HG03565 (cell line): ENCODE data around the gene SPAM1.
"Not testable (repeated sequence)": the region's sequence is repeated elsewhere in the genome, so short reads cannot be mapped to it uniquely, and the experiment has no call there.

Source experiments
- ATAC-seq: cut with Tn5 transposase; IDR thresholded peaks from one replicate; pipeline ENCODE4 v1.9.1; 2021; ENCODE audit warnings: mild to moderate bottlenecking, moderate library complexity; ENCODE audit not compliant: unreplicated experiment

Gene SPAM1

DNA sequence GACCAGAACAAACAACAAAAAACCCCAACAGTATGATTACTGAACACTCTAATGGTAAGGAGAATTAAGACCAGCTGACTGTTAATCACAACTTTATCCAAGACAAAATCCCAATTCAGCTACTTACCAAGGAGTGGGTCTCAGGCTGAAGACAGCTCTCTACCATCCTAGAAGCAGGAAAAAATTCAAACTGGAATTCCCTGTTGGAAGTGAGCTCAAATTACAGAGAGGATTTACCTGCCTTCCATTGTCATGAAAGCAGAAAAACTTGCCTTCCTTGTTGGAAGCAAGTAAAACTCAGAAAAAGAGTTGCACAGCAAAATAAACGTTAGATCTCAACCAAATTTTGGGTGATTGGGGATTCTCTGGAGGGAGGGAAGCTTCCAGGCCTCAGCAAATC is 20.9 kb downstream of the SPAM1 start:
- no peak for ATAC-seq

DNA sequence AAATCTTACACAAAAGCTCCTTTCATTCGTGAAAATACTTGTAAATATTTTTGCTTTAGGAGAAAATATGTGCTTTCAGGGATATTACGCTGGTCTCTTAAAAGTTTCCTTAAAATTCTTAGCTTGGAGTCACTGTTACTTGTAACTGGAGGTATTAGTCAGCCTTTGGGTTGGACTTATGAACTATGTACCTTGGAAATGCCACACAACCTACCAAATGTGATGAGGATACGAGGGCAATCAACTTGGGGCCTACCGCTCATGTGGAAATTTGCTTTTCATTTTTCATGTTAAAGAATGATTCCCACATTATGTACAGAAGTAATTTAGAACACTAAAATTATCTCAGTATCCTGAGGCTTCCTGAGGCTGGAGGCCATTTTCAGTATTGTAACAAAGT is 23.1 kb downstream of the SPAM1 start:
- no peak for ATAC-seq

DNA sequence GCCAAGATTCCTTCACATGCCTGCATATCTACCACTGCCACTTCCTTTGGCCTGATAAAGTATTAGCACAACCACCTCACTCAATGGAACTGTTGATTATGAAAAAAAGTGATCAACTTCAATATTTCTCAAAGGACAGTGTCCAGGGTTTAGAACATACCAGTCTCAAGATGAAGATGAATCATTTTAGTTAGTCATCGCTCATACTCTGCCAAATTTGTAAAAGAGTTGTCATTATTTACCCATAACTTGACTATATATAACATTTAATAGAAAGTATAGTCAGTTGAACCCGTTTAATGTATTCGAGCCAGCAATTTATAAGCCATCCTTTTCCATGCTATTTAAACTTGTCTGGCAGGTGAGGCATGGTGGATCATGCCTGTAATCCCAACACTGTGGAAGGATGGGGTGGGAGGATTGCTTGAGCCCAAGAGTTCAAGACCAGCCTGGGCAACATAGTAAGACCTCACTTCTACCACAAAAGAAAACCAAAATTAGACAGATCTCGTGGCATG is 33.2 kb downstream of the SPAM1 start:
- ATAC-seq, result no peak

DNA sequence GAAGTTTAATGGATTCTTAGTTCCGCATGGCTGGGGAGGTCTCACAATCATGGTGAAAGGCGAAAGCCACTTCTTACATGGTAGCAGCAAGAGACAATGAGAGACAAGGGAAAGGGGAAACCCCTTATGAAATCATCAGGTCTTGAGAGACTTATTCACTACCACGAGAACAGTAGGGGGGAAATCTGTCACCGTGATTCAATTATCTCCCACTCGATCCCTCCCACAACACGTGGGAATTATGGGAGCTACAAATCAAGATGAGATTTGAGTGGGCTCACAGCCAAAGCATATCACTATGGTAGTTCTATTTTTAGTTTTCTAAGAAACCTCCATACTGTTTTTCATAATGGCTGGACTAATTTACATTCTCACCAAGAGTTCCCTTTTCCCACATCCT is 36.7 kb downstream of the SPAM1 start:
- ATAC-seq, result no peak

DNA sequence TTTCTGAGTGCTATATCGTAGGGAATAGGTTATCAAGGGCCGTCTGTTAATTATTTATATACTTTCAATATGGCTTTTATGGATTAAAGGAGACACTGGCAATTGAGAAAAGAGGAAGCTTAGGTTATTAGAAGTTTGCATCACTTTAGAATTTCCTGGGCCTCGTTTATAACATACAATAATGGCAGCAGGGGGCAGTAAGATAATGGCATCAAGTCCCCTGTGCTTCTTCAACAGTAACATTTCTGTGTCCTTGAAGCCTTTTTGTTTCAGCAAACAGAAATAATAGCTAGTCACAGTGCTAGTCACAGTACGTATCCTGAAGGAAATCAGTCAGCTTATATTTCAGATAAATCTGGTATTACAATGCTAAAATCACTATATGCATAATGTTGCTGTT is 41.9 kb downstream of the SPAM1 start:
- ATAC-seq, result no peak

DNA sequence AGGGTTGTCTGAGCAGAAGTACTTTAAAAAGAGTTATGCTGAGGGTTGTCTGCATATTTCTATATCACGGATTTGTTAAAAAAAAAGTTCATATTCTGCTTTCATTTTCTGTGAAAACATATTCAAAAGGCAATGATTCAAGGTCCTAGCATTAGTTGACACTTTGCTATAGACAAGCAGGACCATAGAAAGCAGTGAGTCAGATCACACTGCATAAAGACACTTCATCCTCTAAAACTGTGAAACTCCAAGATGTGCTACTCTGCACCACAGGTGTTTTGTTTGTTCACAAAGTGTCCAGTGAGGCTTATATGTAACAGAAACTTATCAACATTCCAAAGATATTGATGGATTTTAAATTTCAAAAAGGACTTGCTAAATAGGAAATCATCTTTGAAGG is 47.0 kb downstream of the SPAM1 start:
- ATAC-seq, result no peak

DNA sequence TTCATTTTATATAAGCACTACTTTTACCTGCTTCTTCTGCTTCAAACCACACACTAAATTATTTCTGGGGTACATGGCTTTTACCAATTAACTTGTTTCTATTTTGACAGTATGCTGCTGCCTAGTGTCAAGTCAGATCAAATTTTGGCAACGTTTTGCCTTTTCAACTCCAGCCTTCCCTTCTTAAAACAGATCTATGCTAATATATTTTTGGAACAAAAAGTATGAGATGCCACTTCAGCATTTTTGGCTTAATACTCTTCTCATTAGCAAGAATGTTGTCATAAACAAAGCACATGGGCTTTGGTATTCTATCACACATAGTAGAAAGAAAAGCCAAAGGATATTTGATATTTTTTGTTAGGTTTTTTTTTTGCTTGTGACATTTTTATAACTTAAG is 47.8 kb downstream of the SPAM1 start:
- no peak for ATAC-seq

DNA sequence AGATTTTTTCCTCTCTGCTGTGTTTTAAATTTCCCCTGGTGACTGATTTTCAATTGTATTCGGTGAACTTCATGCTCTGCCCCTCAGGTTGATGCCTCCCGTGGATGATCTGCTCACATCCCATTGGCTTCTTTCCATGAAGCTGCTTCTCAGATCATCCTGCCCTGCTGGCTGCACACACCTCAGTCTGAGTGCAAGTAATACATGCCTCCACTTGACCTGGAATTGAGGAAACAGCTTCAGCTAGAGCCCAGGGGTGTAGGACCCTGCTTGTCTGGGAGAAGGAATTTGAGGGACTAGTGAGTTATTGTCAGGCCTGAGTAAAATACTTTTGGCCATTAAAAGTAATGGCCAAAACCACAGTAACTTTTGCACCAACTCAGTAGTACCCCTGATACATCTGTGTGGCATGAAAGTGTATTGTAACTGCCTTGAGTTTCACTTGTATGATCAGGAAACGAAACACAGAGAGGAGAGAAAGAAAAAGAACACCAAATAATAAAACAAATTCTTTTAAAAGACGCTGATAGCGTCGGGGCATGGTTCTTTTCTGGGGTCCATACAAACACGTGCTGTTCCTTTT is 49.4 kb downstream of the SPAM1 start:
- ATAC-seq, result no peak

DNA sequence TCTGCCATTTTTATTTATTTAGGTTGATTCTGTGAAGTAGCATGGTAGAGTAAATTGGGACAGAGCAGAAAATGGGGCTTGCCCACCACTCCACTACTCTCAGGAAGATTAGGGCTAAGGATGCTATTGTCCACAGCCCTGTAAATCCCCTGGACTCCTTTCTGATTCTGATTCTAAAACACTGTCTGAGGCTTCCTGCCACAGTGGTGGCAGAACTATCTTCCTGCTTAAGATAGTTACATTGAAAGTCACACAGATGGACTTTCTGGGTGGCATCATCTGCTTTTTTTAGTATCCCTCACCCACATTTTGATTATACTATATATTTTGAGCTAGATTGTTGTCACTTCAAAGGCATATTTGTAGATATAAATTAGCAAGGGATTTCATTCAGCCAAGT is 50.0 kb downstream of the SPAM1 start:
- ATAC-seq, result no peak

DNA sequence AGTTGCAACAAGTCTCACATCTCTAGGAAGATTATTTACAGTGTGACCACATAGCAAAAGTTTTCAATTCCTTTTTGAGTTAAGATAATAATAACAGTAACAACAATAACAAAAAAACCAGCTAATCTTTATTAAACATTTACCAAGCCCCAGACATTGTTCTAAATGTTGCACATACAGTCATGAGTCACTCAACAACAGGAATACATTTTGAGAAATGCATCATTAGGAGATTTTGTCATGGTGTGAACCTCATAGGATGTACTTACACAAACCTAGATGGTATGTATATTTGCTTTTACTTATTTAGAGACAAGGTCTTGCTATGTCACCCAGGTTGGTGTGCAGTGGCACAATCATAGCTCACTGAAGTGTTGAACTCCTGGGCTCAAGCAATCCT is 52.0 kb downstream of the SPAM1 start:
- ATAC-seq, result no peak

DNA sequence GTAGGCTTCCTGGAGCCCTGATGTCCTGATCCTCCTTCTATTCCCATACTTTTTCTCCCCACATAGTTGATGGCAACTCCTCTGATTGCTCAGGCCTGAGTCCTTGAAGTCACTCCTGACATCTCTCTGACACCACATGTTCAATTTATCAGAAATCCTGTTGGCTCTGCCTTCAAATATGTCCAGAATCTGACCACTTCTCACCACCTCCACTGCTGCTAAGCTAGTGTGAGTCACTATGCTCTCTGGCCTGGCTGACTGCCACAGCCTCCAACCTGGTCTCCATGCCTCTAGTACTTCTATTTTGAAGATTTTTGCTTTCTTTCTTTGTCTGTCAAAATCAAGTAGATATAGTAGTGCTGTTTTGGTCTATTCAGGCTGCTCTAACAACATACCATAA is 54.8 kb downstream of the SPAM1 start:
- ATAC-seq, result no peak

DNA sequence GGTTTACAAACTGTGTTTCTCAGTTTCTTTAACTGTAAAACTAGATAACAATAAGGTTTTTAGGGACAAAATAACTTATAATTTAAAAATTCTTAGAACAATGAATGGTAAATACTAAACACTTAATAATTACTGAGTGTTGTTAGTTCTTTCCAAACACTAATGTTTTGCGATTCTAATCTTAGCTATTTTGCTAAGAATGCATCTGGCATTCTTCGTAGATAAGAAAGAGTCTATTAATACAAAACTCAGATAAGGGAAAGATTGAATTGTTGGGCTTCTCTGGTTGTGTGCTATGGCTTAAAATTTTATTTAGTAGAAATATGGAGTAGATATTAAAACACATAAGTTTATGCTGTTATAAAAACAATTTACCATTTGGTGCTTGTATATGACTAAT is 62.4 kb downstream of the SPAM1 start:
- no peak for ATAC-seq

DNA sequence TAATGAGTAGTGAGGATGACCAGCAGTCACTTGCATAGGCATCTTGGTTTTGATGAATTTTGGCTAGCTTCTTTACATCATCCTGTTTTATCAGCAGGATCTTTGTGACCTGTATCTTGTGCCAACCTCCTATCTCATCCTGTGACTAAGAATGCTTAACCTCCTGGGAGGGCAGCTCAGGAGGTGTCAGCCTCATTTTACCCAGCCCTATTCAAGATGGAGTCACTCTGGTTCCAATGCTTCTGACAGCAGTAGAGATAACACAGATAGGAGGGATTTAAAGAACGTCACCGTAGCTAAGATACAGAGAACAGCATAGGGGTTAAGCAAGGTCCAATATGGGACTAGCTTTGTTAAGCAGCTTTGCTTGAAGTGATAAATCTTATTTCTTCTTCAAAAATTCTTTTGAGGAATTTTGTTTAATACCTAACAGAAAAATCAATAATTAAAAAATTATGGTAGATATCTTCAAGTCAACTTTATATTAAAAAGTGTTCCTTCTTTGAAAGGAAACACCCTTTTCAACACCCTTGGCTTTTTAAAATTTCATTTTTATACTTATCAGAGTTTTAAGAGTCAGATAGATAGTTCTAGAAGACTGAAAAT is 68.0 kb downstream of the SPAM1 start:
- ATAC-seq, result no peak

DNA sequence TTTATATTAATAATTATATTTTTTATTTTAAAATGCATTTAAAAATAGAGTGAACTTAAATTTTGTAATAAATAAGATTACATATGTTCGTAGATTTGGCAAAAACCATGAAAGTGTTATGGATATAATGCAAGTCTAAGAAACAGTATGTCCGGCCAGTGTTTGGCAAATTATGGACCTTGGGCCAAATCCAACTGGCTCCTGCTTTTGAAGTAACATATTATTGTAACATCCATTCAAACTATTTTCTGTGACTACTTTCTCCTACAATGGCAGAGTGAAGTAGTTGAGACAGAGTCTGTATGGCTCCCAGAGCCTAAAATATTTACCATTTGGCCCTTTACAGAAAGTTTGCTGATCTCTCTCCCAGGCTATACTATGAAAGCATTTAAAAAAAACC is 69.0 kb downstream of the SPAM1 start:
- no peak for ATAC-seq

DNA sequence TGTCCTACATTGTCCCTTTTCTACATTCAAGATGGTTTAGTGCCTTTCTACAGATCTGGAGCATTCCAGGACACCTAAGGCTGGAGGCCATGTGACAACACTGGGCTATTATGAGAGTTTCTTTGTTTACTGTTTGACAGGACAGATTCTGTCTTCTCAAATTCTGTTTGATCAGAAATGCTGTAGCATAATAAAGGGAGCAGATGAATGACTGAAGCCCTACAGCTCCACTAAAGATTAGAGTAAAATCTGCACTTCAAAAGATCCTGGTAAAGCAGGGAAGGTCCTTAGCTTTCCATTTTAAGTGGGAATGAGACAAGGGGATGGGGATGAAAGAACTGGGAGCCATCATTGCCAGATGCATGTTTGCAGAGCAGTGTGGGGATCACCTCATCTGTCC is 69.4 kb downstream of the SPAM1 start:
- ATAC-seq, result no peak

DNA sequence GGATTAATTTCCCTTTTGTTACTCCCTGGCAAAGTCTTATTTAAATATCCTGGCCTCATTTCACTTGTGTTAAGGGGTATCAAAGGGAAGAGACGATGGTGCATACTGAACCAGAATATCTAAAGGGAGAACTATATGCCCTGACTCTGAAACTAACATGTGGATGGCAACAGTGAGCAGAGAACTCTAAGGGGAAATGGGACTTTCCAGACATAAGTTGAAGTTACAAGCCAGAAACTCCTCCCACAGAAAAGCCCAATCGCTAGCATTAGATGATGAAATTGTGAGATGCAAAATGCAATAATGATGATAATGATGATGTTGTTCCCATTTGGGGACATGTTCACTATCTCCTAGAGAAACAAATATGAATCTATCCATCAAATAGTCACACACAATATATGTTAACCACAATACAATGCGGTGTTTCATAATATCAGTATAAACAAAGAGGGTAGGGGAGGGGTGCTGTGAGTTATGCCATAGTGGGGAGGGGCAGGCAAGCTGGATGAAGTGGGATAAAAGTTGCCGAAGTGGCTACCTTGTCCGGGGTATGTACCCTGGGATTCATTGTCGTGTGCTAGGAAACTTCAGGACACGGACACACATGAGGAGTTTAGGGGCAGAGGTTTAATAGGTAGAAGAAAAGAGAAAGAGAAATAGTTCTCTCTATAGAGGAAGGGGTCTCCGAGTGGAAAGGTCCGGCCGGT is 70.7 kb downstream of the SPAM1 start:
- peak; percentile 66 for ATAC-seq

DNA sequence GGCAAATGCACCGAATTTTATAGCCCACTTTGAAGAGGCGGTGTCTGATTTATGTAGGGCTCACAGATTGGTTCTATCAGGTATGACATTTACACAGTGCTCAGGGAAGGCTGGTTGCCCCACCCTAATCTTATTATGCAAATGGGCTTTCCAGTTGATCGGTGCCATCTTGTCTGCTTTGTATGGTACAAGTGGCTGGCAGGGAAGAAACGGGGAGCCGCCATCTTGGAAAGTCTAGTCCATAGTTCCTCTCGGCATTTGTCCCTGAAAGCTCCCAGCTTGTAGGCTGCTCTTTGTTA is 71.2 kb downstream of the SPAM1 start:
- no peak for ATAC-seq

DNA sequence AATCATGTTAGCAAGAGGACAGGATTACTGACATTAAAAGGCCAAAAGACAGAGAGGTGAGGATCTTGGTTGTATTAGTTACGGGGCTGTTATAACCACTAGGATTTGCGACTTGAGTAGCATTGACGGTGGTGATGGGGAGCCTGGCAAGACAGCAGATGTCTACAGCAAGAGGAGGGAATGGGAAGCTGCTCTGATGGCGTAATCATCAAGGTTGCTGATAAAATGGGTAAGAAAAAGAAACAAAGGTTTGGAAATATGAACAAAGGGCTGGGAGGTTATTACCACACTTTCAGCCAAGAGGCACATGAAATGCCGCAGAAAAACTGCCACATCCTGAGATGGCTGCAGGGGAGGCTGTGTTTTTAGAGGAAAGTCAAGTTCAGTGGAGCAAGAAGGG is 73.9 kb downstream of the SPAM1 start:
- ATAC-seq, result no peak

DNA sequence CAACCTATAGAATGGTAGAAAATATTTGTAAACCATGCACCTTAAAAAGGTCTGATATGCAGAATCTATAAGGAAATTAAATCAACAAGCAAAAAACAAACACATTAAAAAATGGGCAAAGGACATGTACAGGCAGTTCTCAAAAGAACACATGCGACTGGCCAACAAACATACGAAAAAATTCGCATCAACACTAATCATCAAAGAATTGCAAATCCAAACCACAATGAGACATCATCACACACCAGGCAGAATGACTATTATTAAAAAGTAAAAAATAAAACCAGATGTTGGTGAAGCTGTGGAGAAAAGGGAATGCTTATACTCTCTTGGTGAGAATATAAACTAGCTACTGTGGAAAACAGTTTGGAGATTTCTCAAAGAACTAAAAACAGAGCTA is 74.7 kb downstream of the SPAM1 start:
- ATAC-seq, result no peak

DNA sequence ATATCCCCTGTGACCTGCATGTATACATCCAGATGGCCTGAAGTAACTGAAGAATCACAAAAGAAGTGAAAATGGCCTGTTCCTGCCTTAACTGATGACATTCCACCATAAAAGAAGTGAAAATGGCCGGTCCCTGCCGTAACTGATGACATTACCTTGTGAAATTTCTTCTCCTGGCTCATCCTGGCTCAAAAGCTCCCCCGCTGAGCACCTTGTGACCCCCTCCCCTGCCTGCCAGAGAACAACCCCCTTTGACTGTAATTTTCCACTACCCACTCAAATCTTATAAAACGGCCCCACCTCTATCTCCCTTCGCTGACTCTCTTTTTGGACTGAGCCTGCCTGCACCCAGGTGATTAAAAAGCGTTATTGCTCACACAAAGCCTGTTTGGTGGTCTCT is 83.3 kb downstream of the SPAM1 start:
- not testable (repeated sequence) for ATAC-seq

DNA sequence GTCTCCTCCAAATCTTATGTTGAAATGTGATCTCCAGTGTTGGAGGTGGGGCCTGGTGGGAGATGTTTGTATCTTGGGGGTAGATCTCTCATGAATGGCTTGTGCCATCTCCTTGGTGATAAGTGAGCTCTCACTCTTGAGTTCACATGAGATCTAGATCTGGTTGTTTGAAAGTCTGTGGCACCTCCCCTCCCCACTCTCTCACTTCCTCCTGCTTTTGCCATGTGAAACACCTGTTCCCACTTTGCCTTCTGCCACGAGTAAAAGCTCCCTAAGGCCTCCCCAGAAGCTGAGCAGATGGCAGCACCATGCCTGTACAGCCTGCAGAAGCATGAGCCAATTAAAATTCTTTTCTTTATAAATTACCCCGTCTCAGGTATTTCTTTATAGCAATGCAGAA is 84.3 kb downstream of the SPAM1 start:
- no peak for ATAC-seq
